GM12878 (cell line): ENCODE data around the gene SLC12A3.

Source experiments
- EP300 ChIP-seq, 2 experiments: fragments of 150-350 bp in 1 of 2; IDR thresholded peaks; 2 replicates each; pipeline ENCODE4 v1.6.1; 2011 to 2012; ENCODE audit warnings: low read depth in 2 of 2, low read length in 2 of 2, borderline replicate concordance in 1 of 2, improper control_type of control experiment in 1 of 2, inconsistent platforms in 1 of 2; ENCODE audit not compliant: control insufficient read depth in 1 of 2
- EZH2 ChIP-seq: IDR thresholded peaks from 2 replicates; pipeline ENCODE4 v1.6.1; 2012; ENCODE audit warnings: low read depth, mild to moderate bottlenecking, control low read depth, inconsistent platforms, low read length, borderline replicate concordance; ENCODE audit not compliant: control insufficient read depth
- IRF4 ChIP-seq: IDR thresholded peaks from 2 replicates; pipeline ENCODE4 v1.6.1; 2011; ENCODE audit warnings: low read depth, low read length
- POLR2A ChIP-seq: IDR thresholded peaks from 2 replicates; pipeline ENCODE4 v1.6.1; 2011; ENCODE audit warnings: low read depth, mild to moderate bottlenecking, low read length
- POU2F2 ChIP-seq: IDR thresholded peaks from 3 replicates; pipeline ENCODE4 v1.6.1; 2011; ENCODE audit warnings: low read depth, mild to moderate bottlenecking, low read length, borderline replicate concordance
- RAD21 ChIP-seq: IDR thresholded peaks from 2 replicates; pipeline ENCODE4 v1.6.1; 2011; ENCODE audit warnings: mild to moderate bottlenecking, low read depth, low read length, moderate library complexity; ENCODE audit not compliant: insufficient read depth
- RFX5 ChIP-seq: IDR thresholded peaks from 2 replicates; pipeline ENCODE4 v1.6.1; 2011; ENCODE audit warnings: low read depth, low read length, improper control_type of control experiment
- SUZ12 ChIP-seq: fragments of 200-600 bp; sonication (generic); IDR thresholded peaks from one replicate; pipeline ENCODE4 v1.6.1; 2018; ENCODE audit warnings: antibody characterized with exemption, mild to moderate bottlenecking; ENCODE audit not compliant: unreplicated experiment
- ZNF274 ChIP-seq: IDR thresholded peaks from one replicate; pipeline ENCODE4 v1.8.0; 2011; ENCODE audit not compliant: insufficient read length, insufficient read depth
- TF ChIP-seq, protein P1 (sequence below): fragments of 450-650 bp; conservative IDR thresholded peaks from 2 replicates; pipeline ENCODE4 v1.6.1; 2017; ENCODE audit warnings: mild to moderate bottlenecking, moderate library complexity
- TF ChIP-seq, protein P2 (sequence below), 3 experiments: IDR thresholded peaks in 2 of 3; conservative IDR thresholded peaks in 1 of 3; 2 replicates each; pipeline ENCODE4 v1.5.1; 2011; ENCODE audit warnings: low read depth in 3 of 3, low read length in 3 of 3, mild to moderate bottlenecking in 3 of 3, control low read depth in 2 of 3, moderate library complexity in 2 of 3, inconsistent platforms in 1 of 3, mixed read lengths in 1 of 3; ENCODE audit not compliant: control insufficient read depth in 2 of 3, insufficient read depth in 1 of 3; ENCODE audit errors: extremely low read depth in 1 of 3
- TF ChIP-seq, protein P3 (sequence below): IDR thresholded peaks from 2 replicates; pipeline ENCODE4 v1.6.1; 2012; ENCODE audit warnings: improper control_type of control experiment, low read depth, low read length; ENCODE audit not compliant: insufficient replicate concordance

DNA sequence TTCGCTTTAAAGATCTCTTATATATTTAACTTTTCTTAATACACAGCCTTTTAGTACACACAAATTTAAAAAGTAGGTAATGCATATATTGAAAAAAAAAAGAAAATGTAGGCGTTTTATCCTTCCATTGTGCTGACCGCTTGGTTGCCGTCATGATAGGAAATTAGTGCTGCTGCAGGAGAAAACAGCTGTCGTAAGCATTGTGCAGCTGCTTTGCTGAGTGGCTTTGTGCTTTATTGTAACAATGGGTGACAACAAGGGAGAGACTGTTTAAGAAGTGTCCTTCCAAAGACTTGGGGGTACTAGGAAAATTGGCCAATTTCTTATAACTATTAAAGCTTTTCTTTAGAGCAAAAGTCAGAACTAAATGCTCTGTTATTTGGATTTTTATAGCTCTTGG, 71.9 kb downstream of the SLC12A3 start:
- no peak for TF ChIP-seq RFX5
- no peak for TF ChIP-seq EZH2
- TF ChIP-seq IRF4, result no peak
- TF ChIP-seq SUZ12, result no peak
- TF ChIP-seq, protein P1, sequence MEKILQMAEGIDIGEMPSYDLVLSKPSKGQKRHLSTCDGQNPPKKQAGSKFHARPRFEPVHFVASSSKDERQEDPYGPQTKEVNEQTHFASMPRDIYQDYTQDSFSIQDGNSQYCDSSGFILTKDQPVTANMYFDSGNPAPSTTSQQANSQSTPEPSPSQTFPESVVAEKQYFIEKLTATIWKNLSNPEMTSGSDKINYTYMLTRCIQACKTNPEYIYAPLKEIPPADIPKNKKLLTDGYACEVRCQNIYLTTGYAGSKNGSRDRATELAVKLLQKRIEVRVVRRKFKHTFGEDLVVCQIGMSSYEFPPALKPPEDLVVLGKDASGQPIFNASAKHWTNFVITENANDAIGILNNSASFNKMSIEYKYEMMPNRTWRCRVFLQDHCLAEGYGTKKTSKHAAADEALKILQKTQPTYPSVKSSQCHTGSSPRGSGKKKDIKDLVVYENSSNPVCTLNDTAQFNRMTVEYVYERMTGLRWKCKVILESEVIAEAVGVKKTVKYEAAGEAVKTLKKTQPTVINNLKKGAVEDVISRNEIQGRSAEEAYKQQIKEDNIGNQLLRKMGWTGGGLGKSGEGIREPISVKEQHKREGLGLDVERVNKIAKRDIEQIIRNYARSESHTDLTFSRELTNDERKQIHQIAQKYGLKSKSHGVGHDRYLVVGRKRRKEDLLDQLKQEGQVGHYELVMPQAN, result no peak
- TF ChIP-seq RAD21, result no peak
- TF ChIP-seq POU2F2, result no peak
- TF ChIP-seq, protein P2, sequence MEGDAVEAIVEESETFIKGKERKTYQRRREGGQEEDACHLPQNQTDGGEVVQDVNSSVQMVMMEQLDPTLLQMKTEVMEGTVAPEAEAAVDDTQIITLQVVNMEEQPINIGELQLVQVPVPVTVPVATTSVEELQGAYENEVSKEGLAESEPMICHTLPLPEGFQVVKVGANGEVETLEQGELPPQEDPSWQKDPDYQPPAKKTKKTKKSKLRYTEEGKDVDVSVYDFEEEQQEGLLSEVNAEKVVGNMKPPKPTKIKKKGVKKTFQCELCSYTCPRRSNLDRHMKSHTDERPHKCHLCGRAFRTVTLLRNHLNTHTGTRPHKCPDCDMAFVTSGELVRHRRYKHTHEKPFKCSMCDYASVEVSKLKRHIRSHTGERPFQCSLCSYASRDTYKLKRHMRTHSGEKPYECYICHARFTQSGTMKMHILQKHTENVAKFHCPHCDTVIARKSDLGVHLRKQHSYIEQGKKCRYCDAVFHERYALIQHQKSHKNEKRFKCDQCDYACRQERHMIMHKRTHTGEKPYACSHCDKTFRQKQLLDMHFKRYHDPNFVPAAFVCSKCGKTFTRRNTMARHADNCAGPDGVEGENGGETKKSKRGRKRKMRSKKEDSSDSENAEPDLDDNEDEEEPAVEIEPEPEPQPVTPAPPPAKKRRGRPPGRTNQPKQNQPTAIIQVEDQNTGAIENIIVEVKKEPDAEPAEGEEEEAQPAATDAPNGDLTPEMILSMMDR (IDR thresholded peaks at IDR 0.05 in 2 of 3, conservative IDR thresholded peaks at IDR 0.05 in 1 of 3; ENCODE audit: control insufficient read depth in 2 of 3, extremely low read depth in 1 of 3, insufficient read depth in 1 of 3, low read depth in 3 of 3, low read length in 3 of 3), result no peak
- TF ChIP-seq POLR2A, result no peak
- TF ChIP-seq, protein P3, sequence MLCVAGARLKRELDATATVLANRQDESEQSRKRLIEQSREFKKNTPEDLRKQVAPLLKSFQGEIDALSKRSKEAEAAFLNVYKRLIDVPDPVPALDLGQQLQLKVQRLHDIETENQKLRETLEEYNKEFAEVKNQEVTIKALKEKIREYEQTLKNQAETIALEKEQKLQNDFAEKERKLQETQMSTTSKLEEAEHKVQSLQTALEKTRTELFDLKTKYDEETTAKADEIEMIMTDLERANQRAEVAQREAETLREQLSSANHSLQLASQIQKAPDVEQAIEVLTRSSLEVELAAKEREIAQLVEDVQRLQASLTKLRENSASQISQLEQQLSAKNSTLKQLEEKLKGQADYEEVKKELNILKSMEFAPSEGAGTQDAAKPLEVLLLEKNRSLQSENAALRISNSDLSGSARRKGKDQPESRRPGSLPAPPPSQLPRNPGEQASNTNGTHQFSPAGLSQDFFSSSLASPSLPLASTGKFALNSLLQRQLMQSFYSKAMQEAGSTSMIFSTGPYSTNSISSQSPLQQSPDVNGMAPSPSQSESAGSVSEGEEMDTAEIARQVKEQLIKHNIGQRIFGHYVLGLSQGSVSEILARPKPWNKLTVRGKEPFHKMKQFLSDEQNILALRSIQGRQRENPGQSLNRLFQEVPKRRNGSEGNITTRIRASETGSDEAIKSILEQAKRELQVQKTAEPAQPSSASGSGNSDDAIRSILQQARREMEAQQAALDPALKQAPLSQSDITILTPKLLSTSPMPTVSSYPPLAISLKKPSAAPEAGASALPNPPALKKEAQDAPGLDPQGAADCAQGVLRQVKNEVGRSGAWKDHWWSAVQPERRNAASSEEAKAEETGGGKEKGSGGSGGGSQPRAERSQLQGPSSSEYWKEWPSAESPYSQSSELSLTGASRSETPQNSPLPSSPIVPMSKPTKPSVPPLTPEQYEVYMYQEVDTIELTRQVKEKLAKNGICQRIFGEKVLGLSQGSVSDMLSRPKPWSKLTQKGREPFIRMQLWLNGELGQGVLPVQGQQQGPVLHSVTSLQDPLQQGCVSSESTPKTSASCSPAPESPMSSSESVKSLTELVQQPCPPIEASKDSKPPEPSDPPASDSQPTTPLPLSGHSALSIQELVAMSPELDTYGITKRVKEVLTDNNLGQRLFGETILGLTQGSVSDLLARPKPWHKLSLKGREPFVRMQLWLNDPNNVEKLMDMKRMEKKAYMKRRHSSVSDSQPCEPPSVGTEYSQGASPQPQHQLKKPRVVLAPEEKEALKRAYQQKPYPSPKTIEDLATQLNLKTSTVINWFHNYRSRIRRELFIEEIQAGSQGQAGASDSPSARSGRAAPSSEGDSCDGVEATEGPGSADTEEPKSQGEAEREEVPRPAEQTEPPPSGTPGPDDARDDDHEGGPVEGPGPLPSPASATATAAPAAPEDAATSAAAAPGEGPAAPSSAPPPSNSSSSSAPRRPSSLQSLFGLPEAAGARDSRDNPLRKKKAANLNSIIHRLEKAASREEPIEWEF, result no peak
- TF ChIP-seq EP300 (IDR thresholded peaks at IDR 0.05; ENCODE audit: borderline replicate concordance in 1 of 2, control insufficient read depth in 1 of 2, low read depth in 2 of 2, low read length in 2 of 2), result no peak
- TF ChIP-seq ZNF274, result no peak
